Measurements from ENCODE around the gene IL7R.

GRCh38 chr5:35849860-35850259 is 6.8 kb upstream of the IL7R start:
- TF ChIP-seq EP300 (IDR thresholded peaks at IDR 0.05; ENCODE audit: borderline replicate concordance) (no peak), EGR1 (IDR thresholded peaks at IDR 0.05) (no peak), CEBPB (IDR thresholded peaks at IDR 0.05) (no peak)

Measured in Ishikawa (cell line).